Measurements from ENCODE around the gene GABRG3. TPM values are rescaled to one million over a fixed set of nuclear protein-coding genes. Genes with fewer than 3 reads are reported as not detected.

The GABRG3 gene
- total RNA-seq, 1 experiment from 2014 or later: 0.15 TPM

DNA sequence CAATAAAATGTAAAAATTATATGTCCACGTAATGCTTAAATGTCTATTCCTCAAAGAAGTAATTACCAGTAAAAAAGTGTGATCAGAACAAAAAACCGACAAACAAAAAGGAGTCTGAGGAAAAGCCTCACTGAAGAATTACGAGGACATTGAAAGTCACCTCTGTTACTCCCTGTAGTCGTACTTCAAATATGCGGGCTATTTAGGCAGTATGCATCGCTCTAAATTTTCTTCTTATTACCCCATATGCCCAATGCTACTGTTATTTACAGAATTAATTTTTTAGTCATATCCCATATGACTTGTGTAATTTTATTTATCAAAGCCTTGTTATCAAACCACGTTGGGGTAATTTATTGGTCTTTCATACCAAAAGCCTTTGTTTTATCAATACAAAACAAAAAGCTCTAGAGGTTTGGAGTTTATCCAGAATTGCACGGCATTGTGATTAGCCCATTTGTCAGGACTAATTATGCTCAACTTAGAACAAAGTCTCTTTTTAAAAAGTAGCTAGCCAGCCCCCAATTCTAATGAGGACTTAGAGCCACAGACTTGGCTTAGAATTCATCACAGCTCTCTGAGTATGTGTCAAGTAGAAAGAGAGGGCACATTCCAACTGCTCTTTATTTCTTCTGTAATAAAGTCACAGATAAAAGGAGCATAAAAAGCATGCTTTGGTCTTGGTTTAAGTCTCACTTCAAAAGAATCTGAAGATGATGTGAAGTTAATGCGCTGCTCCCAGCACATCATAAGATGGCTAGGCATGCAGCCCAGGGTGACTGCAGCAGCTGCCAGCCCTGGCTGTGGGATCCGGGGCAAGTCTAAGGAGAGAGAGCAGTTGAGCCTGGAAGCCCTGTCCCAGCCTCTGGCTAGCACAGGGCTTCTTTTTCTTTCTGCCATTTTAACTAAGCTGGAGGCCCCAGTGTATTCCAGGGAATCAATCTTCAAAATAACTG lies 521.0 kb downstream of the GABRG3 start:
- H3K14ac ChIP-seq (ENCODE audit: insufficient read depth, low read length): no peak overlapping the region
- no peak for DNase-seq
- no peaks in the 10 kb centered on the region for H3K79me1 ChIP-seq (ENCODE audit: insufficient read depth, low read depth, low read length, poor library complexity, severe bottlenecking)
- no peaks in the 10 kb centered on the region for H3K23me2 ChIP-seq (ENCODE audit: insufficient read length, low read depth, low read length, poor library complexity, severe bottlenecking)
- H3K4me1 ChIP-seq (ENCODE audit: insufficient read depth, low read length): peaks cover 2% of the 10 kb centered on the region; the same call in 1 of the 2 replicates
- no CpG with 5 or more reads among the region's 10 CpGs for WGBS (ENCODE audit: extremely low coverage, insufficient read length, low lambda C conversion rate)
- no peak overlapping the region for H3K18ac ChIP-seq (ENCODE audit: insufficient read length, low read depth, low read length)
- H3K27me3 Mint-ChIP-seq (ENCODE audit: low read depth): 0 out of 2 replicates have a peak, but pooled peaks cover 4% of the 10 kb centered on the region
- H2BK12ac ChIP-seq (ENCODE audit: insufficient read length, low read depth, low read length): no peak overlapping the region
- no peak overlapping the region for H3K9ac ChIP-seq (ENCODE audit: extremely low read depth, insufficient read length, low read length)
- no peak overlapping the region for H3T11ph ChIP-seq (ENCODE audit: low read length)
- no peaks in the 10 kb centered on the region for H3K9me3 ChIP-seq (ENCODE audit: control insufficient read depth, low read depth, low read length)
- no peak overlapping the region for H2AK5ac ChIP-seq (ENCODE audit: insufficient read length, low read length)
- no peak overlapping the region for H2BK120ac ChIP-seq (ENCODE audit: low read depth, low read length, poor library complexity, severe bottlenecking)
- H3K4me2 ChIP-seq (ENCODE audit: insufficient read depth, insufficient read length, low read length): no peak overlapping the region
- peaks cover 23 to 29% of the 10 kb centered on the region in 2 experiments for H3K4me1 Mint-ChIP-seq
- H2AFZ ChIP-seq (ENCODE audit: low read length): no peak overlapping the region
- H3K27me3 ChIP-seq (ENCODE audit: insufficient read depth, low read length): no peaks in the 10 kb centered on the region
- H4K91ac ChIP-seq (ENCODE audit: insufficient read length, low read depth, low read length): no peak overlapping the region
- H4K8ac ChIP-seq (replicated peaks; ENCODE audit: insufficient read length, low read depth, low read length): no peak overlapping the region
- H2BK20ac ChIP-seq (ENCODE audit: low read depth, low read length, poor library complexity, severe bottlenecking): no peak overlapping the region
- no peaks in the 10 kb centered on the region for H3K79me2 ChIP-seq (ENCODE audit: insufficient read depth, low read length)
- no peak overlapping the region for H4K5ac ChIP-seq (ENCODE audit: insufficient read length, low read depth, low read length)
- no peak overlapping the region for H3K27ac ChIP-seq (ENCODE audit: insufficient read length, low read depth, low read length)
- no peak overlapping the region for H3K56ac ChIP-seq (ENCODE audit: insufficient read length, low read depth, low read length)
- TF ChIP-seq, protein P1, sequence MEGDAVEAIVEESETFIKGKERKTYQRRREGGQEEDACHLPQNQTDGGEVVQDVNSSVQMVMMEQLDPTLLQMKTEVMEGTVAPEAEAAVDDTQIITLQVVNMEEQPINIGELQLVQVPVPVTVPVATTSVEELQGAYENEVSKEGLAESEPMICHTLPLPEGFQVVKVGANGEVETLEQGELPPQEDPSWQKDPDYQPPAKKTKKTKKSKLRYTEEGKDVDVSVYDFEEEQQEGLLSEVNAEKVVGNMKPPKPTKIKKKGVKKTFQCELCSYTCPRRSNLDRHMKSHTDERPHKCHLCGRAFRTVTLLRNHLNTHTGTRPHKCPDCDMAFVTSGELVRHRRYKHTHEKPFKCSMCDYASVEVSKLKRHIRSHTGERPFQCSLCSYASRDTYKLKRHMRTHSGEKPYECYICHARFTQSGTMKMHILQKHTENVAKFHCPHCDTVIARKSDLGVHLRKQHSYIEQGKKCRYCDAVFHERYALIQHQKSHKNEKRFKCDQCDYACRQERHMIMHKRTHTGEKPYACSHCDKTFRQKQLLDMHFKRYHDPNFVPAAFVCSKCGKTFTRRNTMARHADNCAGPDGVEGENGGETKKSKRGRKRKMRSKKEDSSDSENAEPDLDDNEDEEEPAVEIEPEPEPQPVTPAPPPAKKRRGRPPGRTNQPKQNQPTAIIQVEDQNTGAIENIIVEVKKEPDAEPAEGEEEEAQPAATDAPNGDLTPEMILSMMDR (conservative IDR thresholded peaks at IDR 0.05): no peak
- H3K23ac ChIP-seq (ENCODE audit: insufficient read length, low read depth, low read length): no peak overlapping the region
- no peaks in the 10 kb centered on the region for H4K20me1 ChIP-seq (ENCODE audit: control insufficient read depth, insufficient read depth, insufficient read length)
- H3K4me3 Mint-ChIP-seq: no peak overlapping the region
- H3K27ac Mint-ChIP-seq: peak overlapping the region in 1 of 3 experiments; percentile 30; a peak in 1 of 7 replicates
- no peak overlapping the region for H2BK5ac ChIP-seq (ENCODE audit: insufficient read length, low read length)
- no peaks in the 10 kb centered on the region; a peak in 2 of 7 replicates for H3K36me3 Mint-ChIP-seq (ENCODE audit: insufficient read depth in 1 of 3, low read depth in 3 of 3)
- no peak overlapping the region for H3K4ac ChIP-seq (ENCODE audit: low read depth, low read length)
- H2BK15ac ChIP-seq (ENCODE audit: low read depth, low read length): no peak overlapping the region
- H3K9me3 Mint-ChIP-seq: peaks cover 0 to 2% of the 10 kb centered on the region in 2 experiments; a peak in 1 of 5 replicates
